Upper lobe of left lung (tissue), 6 donors: ENCODE results near the gene IL37. TPM values are rescaled to one million over a fixed set of nuclear protein-coding genes. Genes with fewer than 3 reads are reported as not detected.

Experiments
- ATAC-seq, 2 donors: fragments of 200-7000 bp; cut with Tn5 transposase; one replicate each; pipeline ENCODE4 v1.9.1; 2022; ENCODE audit warnings: mild to moderate bottlenecking in 2 of 2, moderate library complexity in 2 of 2; ENCODE audit not compliant: low FRiP score in 2 of 2
- DNase-seq, 2 donors: peaks; one replicate each; pipeline ENCODE4 v3.0.0-alpha.2; 2019 to 2020
- H3K27ac ChIP-seq, 4 donors: fragments of 200-600 bp; sonication (generic); one replicate each; pipeline ENCODE4 v1.5.1; 2016 to 2019
- H3K27me3 ChIP-seq, 4 donors: fragments of 200-600 bp; sonication (generic); one replicate each; pipeline ENCODE4 v1.5.1; 2017 to 2019
- H3K36me3 ChIP-seq, 4 donors: fragments of 200-600 bp; sonication (generic); one replicate each; pipeline ENCODE4 v1.5.1; 2016 to 2019
- H3K4me1 ChIP-seq, 4 donors: fragments of 200-600 bp; sonication (generic); one replicate each; pipeline ENCODE4 v1.5.1; 2018 to 2019
- H3K4me3 ChIP-seq, 4 donors: fragments of 200-600 bp; sonication (generic); one replicate each; pipeline ENCODE4 v1.5.1; 2017 to 2019; ENCODE audit warnings: mild to moderate bottlenecking in 2 of 4, moderate library complexity in 1 of 4
- H3K9me3 ChIP-seq, 4 donors: fragments of 200-600 bp; sonication (generic); one replicate each; pipeline ENCODE4 v1.5.1; 2018 to 2019
- CTCF ChIP-seq, 6 experiments: fragments of 450-650 bp in 4 of 6; fragments of 200-600 bp in 2 of 6; sonication (generic) in 2 of 6; IDR thresholded peaks; one replicate each; pipeline ENCODE4 v1.5.1; 2016 to 2019; ENCODE audit warnings: antibody characterized with exemption in 6 of 6
- EP300 ChIP-seq, 4 donors: sonication (generic); formaldehyde crosslinking; IDR thresholded peaks; one replicate each; pipeline ENCODE4 v1.5.1; 2017; ENCODE audit warnings: antibody characterized with exemption in 4 of 4, control low read depth in 2 of 4
- POLR2A ChIP-seq, 4 donors: fragments of 450-650 bp; IDR thresholded peaks; one replicate each; pipeline ENCODE4 v1.5.1; 2016 to 2017; ENCODE audit warnings: antibody characterized with exemption in 4 of 4, mild to moderate bottlenecking in 2 of 4
- POLR2AphosphoS5 ChIP-seq, 2 donors: sonication (generic); formaldehyde crosslinking; IDR thresholded peaks; one replicate each; pipeline ENCODE4 v1.5.1; 2017; ENCODE audit warnings: antibody characterized with exemption in 2 of 2
- WGBS, 2 donors: methylation state at CpG; one replicate each; pipeline ENCODE4 v1.1.5; 2017 to 2018; 5-methylcytosine and 5-hydroxymethylcytosine counted together
- total RNA-seq, 6 donors: library from RNA; depleted of rRNA in 4 of 6; stranded (reverse); fragments of >200 nt in 4 of 6; gene quantifications; one replicate each; pipeline versions ENCODE4 v1.1.0 to v1.2.1, GENCODE V29; 2016 to 2021
- donor health status: DM: no; HTN: no; CAD: no; lungs with moderate emphysema.
- donor health status: DM: no; HTN: yes; CAD: no; lungs with severe emphysema.

Gene IL37
- total RNA-seq, 6 donors from 2014 or later = 0.37 TPM; not detected in 5

GRCh38 chr2:112915300-112916144, 4.6 kb downstream of the IL37 start:
- H3K27ac ChIP-seq = no peak overlapping the region
- 73 to 90% methylated on average over 1 to 7 of the region's 7 CpGs for WGBS, 2 donors

GRCh38 chr2:112916145-112916571, 5.2 kb downstream of the IL37 start:
- Histone ChIP-seq H3K27me3 (no peaks in the 10 kb centered on the region), H3K27ac (no peak overlapping the region), H3K4me1 (no peaks in the 10 kb centered on the region), H3K9me3 (no peaks in the 10 kb centered on the region), H3K4me3 (no peak overlapping the region), H3K36me3 (no peaks in the 10 kb centered on the region)
- WGBS, 2 donors = 47 to 67% methylated on average over 1 to 3 of the region's 3 CpGs
- TF ChIP-seq POLR2A (IDR thresholded peaks at IDR 0.05) = no peak
- no peak for TF ChIP-seq POLR2AphosphoS5 (IDR thresholded peaks at IDR 0.05)
- no peak for TF ChIP-seq EP300 (IDR thresholded peaks at IDR 0.05)
- no peak for TF ChIP-seq CTCF (IDR thresholded peaks at IDR 0.05)
- DNase-seq = no peak
- no peak for ATAC-seq

More at GRCh38 chr2:112915300-112916144, 4.6 kb downstream of the IL37 start:
- H3K27me3 ChIP-seq = no peaks in the 10 kb centered on the region
- TF ChIP-seq POLR2AphosphoS5 (IDR thresholded peaks at IDR 0.05) (no peak), POLR2A (IDR thresholded peaks at IDR 0.05) (no peak), CTCF (IDR thresholded peaks at IDR 0.05) (no peak), EP300 (IDR thresholded peaks at IDR 0.05) (no peak)
- DNase-seq = no peak
- H3K4me1 ChIP-seq = no peaks in the 10 kb centered on the region
- no peak overlapping the region for H3K4me3 ChIP-seq
- H3K9me3 ChIP-seq = no peaks in the 10 kb centered on the region
- ATAC-seq = no peak
- no peaks in the 10 kb centered on the region for H3K36me3 ChIP-seq

GRCh38 chr2:112916625-112917247, 5.8 kb downstream of the IL37 start:
- Histone ChIP-seq H3K27me3 (no peaks in the 10 kb centered on the region), H3K9me3 (no peaks in the 10 kb centered on the region), H3K4me1 (no peaks in the 10 kb centered on the region), H3K4me3 (no peak overlapping the region), H3K27ac (no peak overlapping the region), H3K36me3 (no peaks in the 10 kb centered on the region)
- ATAC-seq (no peak), DNase-seq (no peak)
- 72 to 81% methylated on average over 4 of the region's 4 CpGs for WGBS, 2 donors
- TF ChIP-seq POLR2AphosphoS5 (IDR thresholded peaks at IDR 0.05) (no peak), EP300 (IDR thresholded peaks at IDR 0.05) (no peak), CTCF (IDR thresholded peaks at IDR 0.05) (no peak), POLR2A (IDR thresholded peaks at IDR 0.05) (no peak)

GRCh38 chr2:112917856-112918255, 6.9 kb downstream of the IL37 start:
- WGBS, 2 donors = 96 to 100% methylated on average over 2 to 5 of the region's 5 CpGs
- Histone ChIP-seq H3K27me3 (no peaks in the 10 kb centered on the region), H3K27ac (no peak overlapping the region), H3K4me3 (no peak overlapping the region), H3K36me3 (no peaks in the 10 kb centered on the region), H3K4me1 (no peaks in the 10 kb centered on the region), H3K9me3 (no peaks in the 10 kb centered on the region)
- DNase-seq (peak in 1 of 2 donors; percentile 34), ATAC-seq (no peak)
- no peak for TF ChIP-seq CTCF (IDR thresholded peaks at IDR 0.05)
- no peak for TF ChIP-seq EP300 (IDR thresholded peaks at IDR 0.05)
- TF ChIP-seq POLR2A (IDR thresholded peaks at IDR 0.05) = no peak
- no peak for TF ChIP-seq POLR2AphosphoS5 (IDR thresholded peaks at IDR 0.05)
